DOHH2 (cell line): ENCODE data around the gene TNFSF15.

ENCODE experiments used
- CTCF ChIP-seq: fragments of 200-600 bp; sonication (generic); IDR thresholded peaks from one replicate; pipeline ENCODE4 v1.5.1; 2014; ENCODE audit warnings: antibody characterized with exemption, mild to moderate bottlenecking, low read depth, low read length; ENCODE audit not compliant: poor library complexity, severe bottlenecking
- EZH2phosphoT487 ChIP-seq: fragments of 200-600 bp; sonication (generic); IDR thresholded peaks from 2 replicates; pipeline ENCODE4 v1.6.1; 2017; ENCODE audit warnings: borderline replicate concordance, mild to moderate bottlenecking, antibody characterized with exemption, low read length, moderate library complexity, mixed read lengths

- TF ChIP-seq CTCF = no peak
- TF ChIP-seq EZH2phosphoT487 = no peak
Measured at GRCh38 chr9:114806526-114806900, 674 bp upstream of the TNFSF15 start.
